ENCODE measurements around the gene HMGN3.
"Not testable (repeated sequence)": the region's sequence is repeated elsewhere in the genome, so short reads cannot be mapped to it uniquely, and the experiment has no call there.

The HMGN3 gene

DNA sequence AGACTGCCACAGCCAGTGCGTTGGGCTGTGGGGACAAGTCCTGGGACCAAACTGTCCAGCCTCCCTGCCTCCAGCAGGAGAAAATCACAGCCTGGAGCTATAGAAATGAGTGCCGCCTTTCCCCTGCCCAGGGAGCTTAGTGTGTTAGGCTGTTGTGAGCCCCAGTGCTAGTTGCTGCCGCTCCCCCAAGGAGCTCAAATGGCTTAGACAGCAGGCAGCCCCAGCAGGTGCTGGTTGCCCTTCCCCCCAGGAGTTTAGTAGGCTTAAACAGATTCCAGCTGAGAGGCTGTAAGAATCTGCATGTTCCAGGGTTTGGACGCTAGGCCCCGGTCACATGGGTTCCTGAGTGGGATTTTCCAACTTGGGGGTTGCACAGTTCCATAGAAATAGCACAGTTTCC, 27.2 kb upstream of the HMGN3 start:
- DNase-seq (ENCODE audit: low read depth): no peak
- no peak overlapping the region for H3K4me3 ChIP-seq (ENCODE audit: low read length)
- TF ChIP-seq, protein P1, sequence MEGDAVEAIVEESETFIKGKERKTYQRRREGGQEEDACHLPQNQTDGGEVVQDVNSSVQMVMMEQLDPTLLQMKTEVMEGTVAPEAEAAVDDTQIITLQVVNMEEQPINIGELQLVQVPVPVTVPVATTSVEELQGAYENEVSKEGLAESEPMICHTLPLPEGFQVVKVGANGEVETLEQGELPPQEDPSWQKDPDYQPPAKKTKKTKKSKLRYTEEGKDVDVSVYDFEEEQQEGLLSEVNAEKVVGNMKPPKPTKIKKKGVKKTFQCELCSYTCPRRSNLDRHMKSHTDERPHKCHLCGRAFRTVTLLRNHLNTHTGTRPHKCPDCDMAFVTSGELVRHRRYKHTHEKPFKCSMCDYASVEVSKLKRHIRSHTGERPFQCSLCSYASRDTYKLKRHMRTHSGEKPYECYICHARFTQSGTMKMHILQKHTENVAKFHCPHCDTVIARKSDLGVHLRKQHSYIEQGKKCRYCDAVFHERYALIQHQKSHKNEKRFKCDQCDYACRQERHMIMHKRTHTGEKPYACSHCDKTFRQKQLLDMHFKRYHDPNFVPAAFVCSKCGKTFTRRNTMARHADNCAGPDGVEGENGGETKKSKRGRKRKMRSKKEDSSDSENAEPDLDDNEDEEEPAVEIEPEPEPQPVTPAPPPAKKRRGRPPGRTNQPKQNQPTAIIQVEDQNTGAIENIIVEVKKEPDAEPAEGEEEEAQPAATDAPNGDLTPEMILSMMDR (conservative IDR thresholded peaks at IDR 0.05; ENCODE audit: low read depth, low read length): no peak

DNA sequence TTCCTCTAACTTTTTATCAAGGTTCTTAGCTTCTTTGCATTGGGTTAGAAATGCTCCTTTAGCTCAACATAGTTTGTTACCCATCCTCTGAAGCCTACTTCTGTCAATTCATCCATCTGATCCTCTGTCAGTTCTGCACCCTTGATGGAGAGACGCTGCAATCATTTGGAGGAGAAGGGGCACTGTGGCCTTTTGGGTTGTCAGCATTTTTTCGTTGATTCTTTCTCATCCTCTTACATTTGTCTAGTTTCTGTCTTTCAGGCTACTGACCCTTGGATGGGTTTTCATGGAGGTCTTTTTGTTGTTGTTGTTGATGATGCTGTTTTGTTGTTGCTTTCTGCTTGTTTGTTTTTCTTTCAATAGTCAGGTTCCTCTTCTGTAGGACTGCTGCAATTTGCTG, 26.3 kb upstream of the HMGN3 start:
- TF ChIP-seq, protein P1 (conservative IDR thresholded peaks at IDR 0.05; ENCODE audit: low read depth, low read length): no peak
- no peak overlapping the region for H3K4me3 ChIP-seq (ENCODE audit: low read length)
- DNase-seq (ENCODE audit: low read depth): no peak

DNA sequence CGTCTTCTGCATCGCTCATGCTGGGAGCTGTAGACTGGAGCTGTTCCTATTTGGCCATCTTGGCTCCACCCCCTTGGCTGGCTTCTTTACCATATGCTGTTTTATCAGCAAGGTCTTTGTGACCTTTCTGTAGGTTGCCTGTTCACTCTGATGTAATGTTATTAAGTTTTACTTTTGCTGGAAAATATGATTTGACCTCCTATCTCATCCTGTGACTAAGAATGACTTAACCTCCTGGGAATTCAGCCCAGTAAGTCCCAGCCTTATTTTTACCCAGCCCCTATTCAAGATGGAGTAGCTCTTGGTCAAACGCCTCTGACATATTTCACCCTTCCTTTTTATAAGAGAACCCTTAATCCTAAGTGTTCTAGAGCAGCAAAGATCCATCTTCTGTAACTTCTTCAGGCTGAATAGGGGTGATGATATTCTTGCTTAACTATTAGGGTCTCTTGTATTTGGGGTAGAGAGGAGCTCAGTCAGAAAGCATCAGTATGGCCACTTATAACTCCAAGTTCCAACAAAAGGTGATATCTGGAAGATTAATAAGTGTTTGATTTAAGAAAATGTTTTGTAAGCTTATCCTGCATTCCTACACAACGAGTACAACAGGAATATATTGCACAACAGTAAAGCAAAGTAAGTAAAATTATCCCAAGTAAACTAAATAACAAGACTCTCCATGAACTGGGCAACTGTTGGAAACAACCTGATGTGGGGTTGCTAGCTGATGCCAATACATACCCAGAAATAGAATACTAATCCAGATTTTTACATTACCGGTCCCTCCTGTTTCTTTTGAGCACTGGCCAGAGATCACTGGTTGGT, 23.1 kb upstream of the HMGN3 start:
- no peak overlapping the region for H3K4me3 ChIP-seq (ENCODE audit: low read length)
- no peak for DNase-seq (ENCODE audit: low read depth)
- TF ChIP-seq, protein P1 (conservative IDR thresholded peaks at IDR 0.05; ENCODE audit: low read depth, low read length): no peak

DNA sequence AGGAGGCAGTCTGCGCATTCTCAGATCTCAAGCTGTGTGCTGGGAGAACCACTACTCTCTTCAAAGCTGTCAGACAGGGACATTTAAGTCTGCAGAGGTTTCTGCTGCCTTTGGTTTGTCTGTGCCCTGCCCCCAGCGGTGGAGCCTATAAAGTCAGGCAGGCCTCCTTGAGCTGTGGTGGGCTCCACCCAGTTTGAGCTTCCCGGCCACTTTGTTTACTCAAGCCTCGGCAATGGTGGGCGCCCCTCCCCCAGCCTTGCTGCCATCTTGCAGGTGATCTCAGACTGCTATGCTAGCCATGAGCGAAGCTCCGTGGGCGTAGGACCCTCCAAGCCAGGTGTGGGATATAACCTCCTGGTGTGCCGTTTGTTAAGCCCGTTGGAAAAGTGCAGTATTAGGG, 22.3 kb upstream of the HMGN3 start:
- not testable (repeated sequence) for DNase-seq (ENCODE audit: low read depth); H3K4me3 ChIP-seq (ENCODE audit: low read length)

DNA sequence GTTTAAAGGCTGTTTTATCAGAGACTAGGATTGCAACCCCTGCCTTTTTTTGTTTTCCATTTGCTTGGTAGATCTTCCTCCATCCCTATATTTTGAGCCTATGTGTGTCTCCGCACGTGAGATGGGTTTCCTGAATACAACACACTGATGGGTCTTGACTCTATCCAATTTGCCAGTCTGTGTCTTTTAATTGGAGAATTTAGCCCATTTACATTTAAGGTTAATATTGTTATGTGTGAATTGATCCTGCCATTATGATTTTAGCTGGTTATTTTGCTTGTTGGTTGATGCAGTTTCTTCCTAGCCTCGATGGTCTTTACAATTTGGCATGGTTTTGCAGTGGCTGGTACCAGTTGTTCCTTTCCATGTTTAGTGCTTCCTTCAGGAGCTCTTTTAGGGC, 20.6 kb upstream of the HMGN3 start:
- DNase-seq (ENCODE audit: low read depth); H3K4me3 ChIP-seq (ENCODE audit: low read length): not testable (repeated sequence)

DNA sequence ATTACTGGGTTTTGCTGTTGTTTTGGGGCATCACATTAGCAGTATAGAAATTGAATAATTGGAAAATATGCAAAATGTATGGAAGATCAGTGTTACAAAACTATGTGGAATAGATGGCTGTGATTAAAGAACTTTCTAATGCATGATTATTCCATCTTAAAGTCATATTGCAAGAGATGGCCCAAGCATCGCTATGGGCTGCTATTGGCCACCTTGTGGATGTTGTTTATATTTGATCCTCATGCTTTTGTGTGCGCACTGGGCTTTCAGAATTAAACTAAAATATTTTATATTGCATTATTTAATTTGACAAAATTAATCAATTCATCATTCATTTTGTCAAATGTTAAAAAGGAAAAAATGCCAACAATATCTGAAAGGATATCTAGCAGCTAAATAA, 16.1 kb upstream of the HMGN3 start:
- no peak overlapping the region for H3K4me3 ChIP-seq (ENCODE audit: low read length)
- no peak for DNase-seq (ENCODE audit: low read depth)
- TF ChIP-seq, protein P1 (conservative IDR thresholded peaks at IDR 0.05; ENCODE audit: low read depth, low read length): no peak

DNA sequence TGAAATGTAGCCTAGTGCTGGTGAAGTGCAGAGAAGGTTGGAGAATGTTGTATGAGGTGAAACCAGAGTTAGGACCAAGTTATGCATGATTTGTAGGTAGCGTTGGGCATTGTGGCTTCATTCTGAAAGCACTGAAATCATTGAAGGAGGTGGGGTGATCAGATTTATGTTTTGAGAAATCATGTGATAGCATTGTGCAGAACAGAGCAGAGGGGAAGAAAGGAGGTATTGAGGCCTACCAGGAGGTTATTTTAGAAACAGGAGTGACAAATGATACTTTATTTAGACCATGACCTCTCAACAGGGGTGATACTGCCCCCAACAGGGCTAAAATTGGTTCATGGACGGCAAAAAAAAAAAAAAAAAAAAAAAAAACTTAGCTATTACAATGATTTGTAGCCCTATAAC, 15.6 kb upstream of the HMGN3 start:
- no peak overlapping the region for H3K4me3 ChIP-seq (ENCODE audit: low read length)
- DNase-seq (ENCODE audit: low read depth): no peak
- TF ChIP-seq, protein P1 (conservative IDR thresholded peaks at IDR 0.05; ENCODE audit: low read depth, low read length): peak; percentile 26

DNA sequence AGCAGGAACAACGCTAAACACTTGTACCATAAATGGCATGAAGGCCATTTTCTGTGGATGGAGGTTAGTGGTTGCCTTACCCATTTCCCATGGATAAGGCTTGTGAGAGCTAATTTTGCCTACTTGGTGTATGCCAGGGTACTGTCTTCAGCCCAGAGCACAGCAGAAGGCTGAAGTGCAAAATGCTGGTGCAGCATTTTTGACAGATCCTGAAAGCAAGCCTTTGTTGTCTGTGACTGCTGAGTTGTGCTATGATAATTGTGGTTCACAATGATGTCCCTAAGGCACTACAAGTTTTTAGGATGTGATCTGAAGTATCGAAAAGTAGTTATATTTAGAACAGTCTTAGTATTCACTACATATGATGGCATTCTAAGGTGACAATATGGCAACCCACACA, 14.7 kb upstream of the HMGN3 start:
- DNase-seq (ENCODE audit: low read depth): no peak
- no peak overlapping the region for H3K4me3 ChIP-seq (ENCODE audit: low read length)
- TF ChIP-seq, protein P1 (conservative IDR thresholded peaks at IDR 0.05; ENCODE audit: low read depth, low read length): no peak
